Stomach (tissue), 9 donors: ENCODE measurements around the gene TMEM164. TPM values are rescaled to one million over a fixed set of nuclear protein-coding genes. Genes with fewer than 3 reads are reported as not detected.

ENCODE experiments used
- DNase-seq, 2 donors: peaks; one replicate each; pipeline versions ENCODE4 v3.0.0 to v3.0.0-alpha.2; 2013 to 2019
- H3K27ac ChIP-seq, 5 donors: fragments of 200-600 bp in 4 of 5; sonication (generic) in 4 of 5; one replicate each; pipeline ENCODE4 v1.5.1; 2013 to 2019; ENCODE audit warnings: mild to moderate bottlenecking in 1 of 5, moderate library complexity in 1 of 5
- H3K27me3 ChIP-seq, 3 donors: fragments of 200-600 bp; sonication (generic); one replicate each; pipeline ENCODE4 v1.5.1; 2017 to 2019; ENCODE audit warnings: mixed run types in 1 of 3
- H3K36me3 ChIP-seq, 4 donors: fragments of 200-600 bp; sonication (generic); 1 replicate in 3 of 4; 2 replicates in 1 of 4; pipeline ENCODE4 v1.5.1; 2016 to 2019
- H3K4me1 ChIP-seq, 4 donors: fragments of 200-600 bp; sonication (generic); one replicate each; pipeline ENCODE4 v1.5.1; 2016 to 2019
- H3K4me3 ChIP-seq, 4 donors: fragments of 200-600 bp; sonication (generic) in 3 of 4; one replicate each; pipeline ENCODE4 v1.5.1; 2016 to 2019; ENCODE audit warnings: mild to moderate bottlenecking in 1 of 4
- H3K9me3 ChIP-seq, 4 donors: fragments of 200-600 bp; sonication (generic); one replicate each; pipeline ENCODE4 v1.5.1; 2016 to 2019
- EP300 ChIP-seq: sonication (generic); formaldehyde crosslinking; IDR thresholded peaks from one replicate; pipeline ENCODE4 v1.6.1; 2017; ENCODE audit warnings: antibody characterized with exemption
- POLR2A ChIP-seq, 4 donors: fragments of 450-650 bp; IDR thresholded peaks; one replicate each; pipeline ENCODE4 v1.6.1; 2016; ENCODE audit warnings: antibody characterized with exemption in 4 of 4, control low read depth in 2 of 4, mild to moderate bottlenecking in 1 of 4, moderate library complexity in 1 of 4
- POLR2AphosphoS5 ChIP-seq, 3 donors: sonication (generic); formaldehyde crosslinking; IDR thresholded peaks; one replicate each; pipeline ENCODE4 v1.6.1; 2016; ENCODE audit warnings: antibody characterized with exemption in 3 of 3
- WGBS, 5 donors: extraction: QIAGEN DNeasy Blood & Tissue Kit in 3 of 5; methylation state at CpG; one replicate each; pipeline versions ENCODE4 v1.1.5 to v1.1.7; 2013 to 2018; 5-methylcytosine and 5-hydroxymethylcytosine counted together
- intact Hi-C: fragments of 100-400 bp; cut with DNase I; formaldehyde crosslinking; loops from one replicate; pipeline ENCODE4 v1.15.1; 2023; ENCODE audit warnings: low total_unique reads
- polyA plus RNA-seq, 3 donors: library from polyadenylated mRNA; stranded (reverse); fragments of 200-250 nt; gene quantifications; one replicate each; pipeline ENCODE4 v1.2.3, GENCODE V29; 2013
- total RNA-seq, 5 donors: library from RNA; depleted of rRNA; stranded (reverse); fragments of >200 nt; gene quantifications; one replicate each; pipeline versions ENCODE4 v1.1.0 to v1.2.3, GENCODE V29; 2014 to 2016
- TF ChIP-seq, protein P1 (sequence below), 7 experiments: fragments of 450-650 bp in 4 of 7; fragments of 200-600 bp in 3 of 7; sonication (generic) in 3 of 7; IDR thresholded peaks; one replicate each; pipeline ENCODE4 v1.5.1; 2016 to 2019; ENCODE audit warnings: antibody characterized with exemption in 7 of 7, control low read depth in 2 of 7, mild to moderate bottlenecking in 1 of 7
- donor health status: healthy with polysubstance abuse.
- donor health status: Bipolar disorder and iron deficiency.
- donor health status: healthy.

Gene TMEM164
- total and polyA plus RNA-seq, 8 donors, result 4.9 to 29.7 (median 11.6) TPM

DNA sequence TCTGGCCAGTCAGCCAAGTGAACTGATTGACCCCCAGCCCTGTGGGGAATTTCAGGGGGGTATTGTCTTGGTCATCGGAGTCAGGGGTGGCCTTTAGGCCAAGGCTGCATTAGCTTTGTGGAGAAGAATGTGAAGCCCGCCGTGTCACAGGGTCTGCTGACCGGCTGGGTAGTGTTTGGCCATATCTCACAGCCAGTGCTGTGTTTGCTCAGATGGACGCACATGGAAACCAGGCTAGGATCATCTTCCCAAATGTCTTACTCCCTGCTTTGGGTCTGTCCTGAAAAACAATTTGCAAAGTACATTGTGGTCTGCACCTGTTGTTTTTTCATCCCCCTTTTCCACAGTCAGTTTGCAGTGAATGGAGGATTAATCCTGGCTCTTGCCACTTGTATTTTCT, 13.0 kb downstream of the TMEM164 start:
- Histone ChIP-seq H3K27ac (peak overlapping the region in 4 of 5 donors; percentile 10 to 57 (median 46)), H3K36me3 (peaks cover 0 to 4% (median 3%) of the 10 kb centered on the region in 4 donors), H3K4me1 (peaks cover 0 to 38% (median 21%) of the 10 kb centered on the region in 4 donors), H3K9me3 (no peaks in the 10 kb centered on the region), H3K4me3 (no peak overlapping the region), H3K27me3 (no peaks in the 10 kb centered on the region)
- TF ChIP-seq EP300 (no peak), POLR2AphosphoS5 (IDR thresholded peaks at IDR 0.05) (no peak), POLR2A (IDR thresholded peaks at IDR 0.05) (no peak)
- TF ChIP-seq, protein P1, sequence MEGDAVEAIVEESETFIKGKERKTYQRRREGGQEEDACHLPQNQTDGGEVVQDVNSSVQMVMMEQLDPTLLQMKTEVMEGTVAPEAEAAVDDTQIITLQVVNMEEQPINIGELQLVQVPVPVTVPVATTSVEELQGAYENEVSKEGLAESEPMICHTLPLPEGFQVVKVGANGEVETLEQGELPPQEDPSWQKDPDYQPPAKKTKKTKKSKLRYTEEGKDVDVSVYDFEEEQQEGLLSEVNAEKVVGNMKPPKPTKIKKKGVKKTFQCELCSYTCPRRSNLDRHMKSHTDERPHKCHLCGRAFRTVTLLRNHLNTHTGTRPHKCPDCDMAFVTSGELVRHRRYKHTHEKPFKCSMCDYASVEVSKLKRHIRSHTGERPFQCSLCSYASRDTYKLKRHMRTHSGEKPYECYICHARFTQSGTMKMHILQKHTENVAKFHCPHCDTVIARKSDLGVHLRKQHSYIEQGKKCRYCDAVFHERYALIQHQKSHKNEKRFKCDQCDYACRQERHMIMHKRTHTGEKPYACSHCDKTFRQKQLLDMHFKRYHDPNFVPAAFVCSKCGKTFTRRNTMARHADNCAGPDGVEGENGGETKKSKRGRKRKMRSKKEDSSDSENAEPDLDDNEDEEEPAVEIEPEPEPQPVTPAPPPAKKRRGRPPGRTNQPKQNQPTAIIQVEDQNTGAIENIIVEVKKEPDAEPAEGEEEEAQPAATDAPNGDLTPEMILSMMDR (IDR thresholded peaks at IDR 0.05), result no peak
- intact Hi-C loops, result no loop called here
- 49 to 67% (median 61%) methylated on average over 5 of the region's 5 CpGs for WGBS, 5 donors
- DNase-seq, result no peak

DNA sequence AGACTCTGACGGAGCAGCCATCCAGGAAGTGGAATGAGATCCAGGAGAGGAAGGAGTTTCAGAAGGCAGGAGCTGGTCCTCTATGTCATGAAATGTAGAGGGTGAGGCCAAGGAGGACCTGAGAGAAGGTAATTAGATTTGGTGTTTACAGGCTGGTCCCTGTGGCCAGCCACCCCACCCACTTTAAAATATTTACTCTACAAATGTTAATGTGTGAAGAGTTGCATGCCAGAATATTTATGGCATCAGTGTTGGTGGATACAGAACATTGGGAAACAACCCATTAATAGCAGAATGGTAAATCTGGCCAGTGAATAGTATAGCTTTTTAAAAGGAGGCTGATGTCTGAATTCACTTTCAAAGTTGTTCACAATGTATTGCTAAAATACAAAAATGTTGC, 17.6 kb downstream of the TMEM164 start:
- H3K4me3 ChIP-seq, result no peak overlapping the region
- no peak for TF ChIP-seq POLR2AphosphoS5 (IDR thresholded peaks at IDR 0.05)
- TF ChIP-seq EP300, result no peak
- no peak for TF ChIP-seq POLR2A (IDR thresholded peaks at IDR 0.05)
- TF ChIP-seq, protein P1 (IDR thresholded peaks at IDR 0.05), result no peak

DNA sequence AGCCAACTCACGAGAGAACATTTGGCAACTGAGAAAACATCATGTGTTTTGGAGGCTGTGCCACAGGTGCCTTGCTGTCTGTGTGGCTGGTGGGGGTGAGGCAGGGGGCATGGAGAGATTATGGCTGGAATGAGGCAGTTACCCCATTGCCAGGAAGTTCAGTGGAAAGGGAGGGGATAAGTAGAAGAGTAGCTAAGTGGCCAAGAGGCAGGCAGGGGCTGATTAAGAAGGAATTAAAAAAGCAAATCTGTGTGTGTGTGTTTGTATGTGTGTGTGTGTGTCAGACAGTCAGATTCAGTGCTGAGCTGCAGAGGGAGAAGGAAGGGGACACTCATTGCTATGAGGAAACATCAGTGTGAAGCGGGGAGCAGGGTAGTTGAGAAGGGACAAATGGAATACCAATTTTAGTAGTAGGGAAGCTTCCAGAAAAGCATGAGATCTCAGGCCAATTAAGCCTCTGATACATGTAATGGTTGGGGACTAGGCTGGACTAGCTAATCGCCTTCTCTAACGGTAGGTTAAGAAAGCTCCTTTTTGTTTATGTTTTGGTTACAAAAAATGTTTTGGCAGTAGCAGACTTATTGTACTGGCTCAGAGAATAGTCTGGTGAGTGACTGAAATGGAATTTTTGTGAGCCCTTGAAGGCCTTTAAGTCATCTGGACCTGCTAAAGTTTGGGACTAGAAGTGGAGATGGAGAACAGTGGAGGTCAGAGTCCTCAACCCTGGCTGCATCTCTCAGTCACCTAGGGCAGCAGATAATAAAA, 18.5 kb downstream of the TMEM164 start:
- no peaks in the 10 kb centered on the region for H3K27me3 ChIP-seq
- TF ChIP-seq EP300, result no peak
- TF ChIP-seq POLR2A (IDR thresholded peaks at IDR 0.05), result no peak
- TF ChIP-seq, protein P1 (IDR thresholded peaks at IDR 0.05), result no peak
- no peak for TF ChIP-seq POLR2AphosphoS5 (IDR thresholded peaks at IDR 0.05)
- no peak overlapping the region for H3K4me3 ChIP-seq
- peaks cover 0 to 9% (median 4%) of the 10 kb centered on the region in 4 donors for H3K36me3 ChIP-seq
- 41 to 60% (median 51%) methylated on average over 4 of the region's 4 CpGs for WGBS, 5 donors
- intact Hi-C loops, result no loop called here
- no peaks in the 10 kb centered on the region for H3K9me3 ChIP-seq
- DNase-seq, result no peak
- H3K4me1 ChIP-seq, result peaks cover 0 to 26% (median 14%) of the 10 kb centered on the region in 4 donors
- peak overlapping the region in 1 of 5 donors; percentile 11 for H3K27ac ChIP-seq

More for the DNA sequence above, 17.6 kb downstream of the TMEM164 start:
- Histone ChIP-seq H3K4me1 (peaks cover 5 to 26% (median 16%) of the 10 kb centered on the region in 4 donors), H3K9me3 (no peaks in the 10 kb centered on the region), H3K36me3 (peaks cover 0 to 9% (median 4%) of the 10 kb centered on the region in 4 donors), H3K27me3 (no peaks in the 10 kb centered on the region), H3K27ac (no peak overlapping the region)
- DNase-seq, result no peak
- WGBS, 5 donors, result 55 to 81% (median 66%) methylated on average over 1 of the region's 1 CpG
- intact Hi-C loops, result no loop called here

DNA sequence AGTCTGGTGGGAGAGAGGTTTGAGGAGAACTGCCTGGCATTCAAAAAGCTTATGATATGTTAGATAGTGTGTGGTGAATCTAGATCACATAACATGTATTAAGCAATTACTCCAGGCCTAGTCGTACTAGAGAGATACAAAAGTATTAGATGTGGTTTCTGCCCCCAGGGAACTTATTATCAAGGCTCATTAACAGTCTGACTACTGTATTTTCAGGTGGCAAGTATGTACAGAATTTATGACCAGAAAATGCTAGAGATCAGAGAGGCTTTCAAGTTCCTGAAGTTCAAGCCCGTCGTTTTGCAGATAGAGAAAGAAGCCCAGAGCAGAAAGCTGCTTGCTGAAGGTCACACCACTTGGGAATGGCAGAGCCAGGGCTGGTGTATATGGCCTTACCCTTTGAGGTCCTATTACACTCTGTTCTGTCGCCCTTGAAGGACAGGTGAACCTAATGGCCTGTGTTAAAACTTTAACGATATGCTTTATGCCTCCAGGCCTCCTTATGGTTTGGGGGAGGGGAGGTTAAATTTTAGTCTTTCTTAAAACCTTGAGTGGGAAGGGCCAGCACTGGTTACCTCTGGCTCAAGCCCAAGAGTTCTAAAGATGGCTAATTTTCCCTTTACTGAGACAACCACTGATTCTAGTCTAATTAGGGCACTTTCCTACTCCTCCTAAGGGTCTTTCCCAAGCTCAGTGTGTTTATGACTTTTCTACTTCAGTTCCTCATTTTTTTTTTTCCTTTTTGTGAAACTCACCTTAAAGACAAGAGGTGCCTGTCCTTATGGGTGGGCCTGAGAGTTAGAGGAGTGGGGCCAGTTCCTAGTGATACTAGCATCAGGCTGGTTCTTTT, 19.9 kb downstream of the TMEM164 start:
- Histone ChIP-seq H3K36me3 (peaks cover 0 to 7% (median 1%) of the 10 kb centered on the region in 4 donors), H3K27me3 (no peaks in the 10 kb centered on the region), H3K9me3 (no peaks in the 10 kb centered on the region), H3K4me3 (no peak overlapping the region), H3K4me1 (peaks cover 0 to 26% (median 14%) of the 10 kb centered on the region in 4 donors), H3K27ac (no peak overlapping the region)
- whole genome bisulfite sequencing, 5 donors, result 52 to 83% (median 58%) methylated on average over 5 of the region's 5 CpGs
- no peak for DNase-seq
- intact Hi-C loops, result no loop called here
- TF ChIP-seq POLR2AphosphoS5 (IDR thresholded peaks at IDR 0.05) (no peak), EP300 (no peak), POLR2A (IDR thresholded peaks at IDR 0.05) (no peak)
- TF ChIP-seq, protein P1 (IDR thresholded peaks at IDR 0.05), result no peak
